HG03103 (cell line): Measurements from ENCODE around the gene BTBD17.

Experiments used
- ATAC-seq: cut with Tn5 transposase; IDR thresholded peaks from one replicate; pipeline ENCODE4 v1.9.1; 2021; ENCODE audit warnings: low read depth; ENCODE audit not compliant: unreplicated experiment

BTBD17 gene

DNA sequence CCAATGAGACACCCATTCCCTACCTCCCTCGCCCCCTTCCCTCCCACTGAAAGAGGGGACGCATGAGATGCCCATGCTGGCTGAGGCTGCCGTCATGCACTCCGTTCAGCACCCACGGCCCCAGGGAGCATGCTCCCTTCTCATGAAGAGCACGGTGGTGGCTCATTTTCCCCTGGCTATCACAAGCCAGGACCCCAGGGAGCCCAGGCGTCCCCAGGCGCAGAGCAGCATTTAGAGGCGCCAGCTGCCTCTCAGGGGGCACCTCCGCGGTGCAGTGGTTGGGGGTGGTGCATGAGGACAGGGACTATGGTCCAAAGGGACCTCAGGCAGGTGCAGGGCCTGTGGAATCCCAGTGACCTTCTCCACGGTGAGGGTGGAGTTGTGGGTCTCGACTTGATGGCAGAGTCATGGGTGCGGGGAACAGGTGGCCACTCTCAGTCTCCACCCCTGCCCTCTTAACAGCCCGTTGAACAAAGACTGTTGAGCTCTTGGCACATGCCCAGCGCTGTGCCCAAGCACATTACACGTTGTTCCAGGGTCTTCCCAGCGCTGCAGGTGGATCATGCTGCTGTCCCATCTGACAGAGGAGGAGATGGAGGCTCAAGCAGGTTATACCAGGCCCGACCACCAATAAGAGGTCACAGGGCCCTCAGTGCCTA, 22.0 kb downstream of the BTBD17 start:
- no peak for ATAC-seq

DNA sequence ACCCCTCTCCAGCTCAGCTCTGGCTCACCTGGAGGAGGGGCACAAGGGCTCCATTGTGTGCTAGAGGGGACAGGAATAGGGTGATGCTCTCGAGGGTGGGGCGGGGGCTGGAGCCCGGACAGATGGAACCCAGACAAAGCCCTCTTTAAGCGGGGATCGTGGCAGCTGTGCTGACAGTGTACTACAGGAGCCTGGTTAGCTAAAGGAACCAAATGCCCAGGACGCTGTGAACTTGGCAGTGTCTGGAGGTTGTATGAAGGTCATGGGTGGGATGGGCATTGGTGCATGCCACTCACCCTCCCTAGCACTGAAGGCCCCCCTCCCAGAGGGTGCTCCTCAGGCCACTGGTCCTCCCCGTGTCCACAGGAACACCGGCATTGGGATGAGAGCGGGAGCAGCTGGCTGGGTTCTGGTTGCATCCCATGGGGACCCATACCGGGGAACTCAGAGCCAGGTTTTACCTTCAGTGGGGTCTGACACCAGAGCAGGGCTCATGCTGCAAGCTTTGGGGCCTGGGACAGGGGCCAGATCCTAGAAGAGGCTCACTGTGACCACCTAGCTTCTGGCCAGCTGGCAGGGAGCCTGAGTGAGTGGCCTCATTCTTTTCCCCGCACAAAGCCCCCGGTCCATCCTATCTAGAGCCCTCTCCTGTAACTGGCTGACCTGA, 23.7 kb downstream of the BTBD17 start:
- no peak for ATAC-seq

DNA sequence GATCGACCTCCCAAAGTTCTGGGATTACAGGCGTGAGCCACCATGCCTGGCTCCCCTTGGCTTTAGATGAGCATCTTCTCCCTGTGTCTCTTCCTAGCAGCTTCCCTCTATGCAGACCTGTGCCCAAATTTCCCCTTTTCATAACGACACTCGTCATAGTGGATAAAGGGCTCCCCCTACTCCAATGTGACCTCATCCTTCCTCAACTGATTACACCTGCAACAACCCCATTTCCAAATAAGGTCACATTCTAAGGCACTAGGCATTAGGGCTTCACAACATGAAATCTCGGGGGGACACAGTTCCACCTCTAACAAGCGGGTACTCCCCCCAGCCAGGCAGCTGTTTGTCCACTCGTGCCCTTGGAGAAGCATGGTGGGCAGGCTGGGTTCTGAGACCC, 25.4 kb downstream of the BTBD17 start:
- ATAC-seq: no peak

DNA sequence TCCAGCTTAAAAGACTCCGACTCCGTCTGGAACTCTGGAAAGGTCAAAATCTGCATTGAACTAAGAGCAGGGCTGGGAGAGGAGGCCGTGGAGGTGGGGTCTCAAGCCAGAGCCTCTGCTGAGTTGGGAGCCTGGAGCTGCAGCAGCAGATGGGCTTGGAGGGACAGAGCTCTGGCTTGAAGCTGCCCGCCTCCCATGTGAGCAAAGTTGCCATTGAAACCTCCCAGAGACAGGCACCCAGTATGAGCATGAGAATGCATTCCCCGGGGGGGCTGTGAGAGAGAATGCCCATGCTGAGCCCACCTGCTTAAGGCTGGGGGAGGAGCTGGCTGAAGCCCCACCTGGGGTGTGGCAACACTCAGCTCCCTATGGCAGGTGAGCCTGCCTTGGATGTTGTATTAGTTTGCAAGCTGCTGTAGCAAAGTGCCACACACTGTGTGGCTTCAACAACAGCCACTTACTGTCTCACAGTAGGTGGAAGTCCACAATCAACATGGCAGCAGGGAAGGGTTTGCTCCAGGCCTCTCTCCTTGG, 26.1 kb downstream of the BTBD17 start:
- ATAC-seq: no peak

DNA sequence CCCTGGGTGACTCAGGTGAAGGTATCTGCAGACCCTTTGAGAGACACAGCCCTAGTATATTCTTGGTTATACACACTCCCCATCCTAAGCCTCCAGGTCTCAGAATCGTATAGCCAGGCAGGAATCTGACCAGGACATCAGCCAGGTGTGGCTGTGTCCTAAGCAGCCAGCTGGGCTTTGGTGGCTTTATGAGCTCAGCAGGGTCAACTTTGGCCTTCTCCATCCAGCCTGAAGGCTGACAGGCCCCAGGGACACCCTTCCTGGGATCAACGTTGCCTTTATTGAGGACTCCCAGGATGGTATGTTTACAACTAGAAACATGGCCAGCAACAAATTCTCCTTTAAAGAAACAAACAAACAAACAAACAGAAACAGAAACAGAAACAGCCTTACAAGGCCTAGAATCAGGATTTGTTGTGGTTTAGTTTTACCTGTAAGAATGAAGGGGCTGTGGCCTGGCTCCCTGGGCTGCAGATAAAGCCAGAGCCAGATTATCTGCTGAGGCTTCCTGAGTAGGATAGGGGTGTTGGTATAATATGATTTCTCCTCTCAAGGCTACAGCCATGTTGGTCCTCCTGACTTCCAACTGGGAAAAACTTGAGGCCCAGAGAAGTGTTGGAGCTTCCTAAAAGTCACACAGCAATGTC, 27.2 kb downstream of the BTBD17 start:
- no peak for ATAC-seq

DNA sequence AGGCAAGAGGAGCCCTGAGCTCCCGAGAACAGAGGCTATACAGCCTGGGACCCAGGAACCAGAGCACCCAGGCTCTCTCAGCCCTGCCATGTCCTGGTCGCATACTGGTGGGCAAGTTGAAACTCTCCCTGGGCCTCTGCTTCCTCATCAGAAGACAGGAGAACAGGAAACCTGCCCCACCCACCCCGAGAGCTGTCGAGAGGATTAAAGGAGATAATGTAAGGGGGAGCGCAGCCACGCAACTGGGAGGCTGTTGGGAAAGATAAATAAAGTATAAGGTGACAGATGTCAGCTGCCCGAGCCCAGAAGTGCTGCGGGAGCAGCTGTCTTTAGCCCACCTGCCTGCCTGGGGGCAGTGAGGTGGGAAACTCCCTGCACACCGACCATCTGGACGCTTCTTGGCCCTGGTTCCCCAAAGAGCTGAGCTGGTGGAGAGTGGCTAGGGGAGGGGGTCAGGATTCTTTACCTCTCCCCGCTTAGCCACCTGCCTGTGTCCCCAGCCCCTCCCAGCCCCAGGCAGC, 28.8 kb downstream of the BTBD17 start:
- no peak for ATAC-seq

DNA sequence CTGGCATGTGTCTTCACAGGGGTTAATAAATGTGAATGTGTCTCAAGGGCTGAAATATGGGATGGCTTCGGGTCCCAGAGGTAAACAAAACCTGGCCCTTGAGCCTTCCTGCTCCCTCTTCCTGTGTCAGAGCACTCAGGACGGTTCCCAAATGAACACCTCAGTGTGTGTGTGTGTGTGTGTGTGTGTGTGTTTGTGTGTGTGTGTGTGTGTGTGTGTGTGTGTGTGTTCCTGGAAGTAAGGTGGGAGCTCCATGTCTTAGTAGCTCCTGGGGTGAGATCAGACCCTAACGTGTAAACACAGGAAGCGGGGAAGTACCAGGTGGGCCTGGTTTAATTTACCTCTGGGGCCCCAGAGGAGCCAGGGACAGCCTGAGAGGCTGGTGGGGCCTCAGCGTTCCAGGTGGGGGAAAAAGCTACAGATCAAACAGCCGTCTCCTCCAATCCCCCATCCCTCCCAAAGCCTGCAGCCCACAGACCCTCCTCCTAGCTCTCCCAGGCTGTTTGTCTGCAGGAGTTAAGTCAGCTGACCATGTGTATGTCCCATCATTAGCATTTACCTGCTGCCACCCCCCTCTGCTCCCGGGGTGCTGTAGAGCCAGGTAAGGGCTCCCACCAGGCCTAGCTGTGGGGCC, 29.5 kb downstream of the BTBD17 start:
- ATAC-seq: no peak

DNA sequence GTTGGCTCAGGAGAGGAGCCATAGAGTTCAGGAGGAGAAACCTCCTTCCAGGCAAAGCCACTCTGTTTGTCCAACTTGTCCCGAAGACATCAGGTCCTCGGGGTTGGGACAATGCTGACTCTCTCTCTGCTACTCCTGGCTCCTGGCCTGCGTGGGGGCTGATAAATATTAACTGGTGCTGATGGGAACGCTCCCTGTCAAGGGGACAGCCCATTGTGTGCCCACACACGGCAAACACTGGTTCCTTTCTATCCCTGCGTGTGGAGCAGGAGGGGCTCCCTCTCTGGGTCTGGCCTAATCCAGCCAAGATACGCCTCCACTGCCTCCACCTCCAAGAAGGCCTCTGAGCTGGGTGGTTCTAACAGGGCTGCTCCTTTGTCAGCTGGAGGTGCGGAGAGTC, 31.2 kb downstream of the BTBD17 start:
- ATAC-seq: no peak

DNA sequence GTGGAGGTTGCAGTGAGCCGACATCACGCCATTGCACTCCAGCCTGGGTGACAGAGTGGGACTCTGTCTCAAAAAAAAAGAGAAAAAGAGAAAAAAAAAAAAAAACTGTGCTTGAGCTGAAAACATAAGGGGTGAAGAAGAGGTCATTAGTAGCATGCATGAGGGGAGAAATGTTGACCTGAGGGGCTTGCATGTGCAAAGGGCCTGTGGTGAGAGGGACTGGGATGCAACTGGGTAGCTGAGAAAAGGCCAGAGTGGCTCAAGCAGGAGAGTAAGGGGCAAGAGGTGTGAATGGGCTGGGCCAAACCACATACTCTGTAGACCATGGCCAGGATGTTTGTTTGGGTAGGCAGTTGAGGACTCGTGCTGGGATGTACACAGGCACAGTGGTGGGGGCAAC, 32.3 kb downstream of the BTBD17 start:
- ATAC-seq: no peak

DNA sequence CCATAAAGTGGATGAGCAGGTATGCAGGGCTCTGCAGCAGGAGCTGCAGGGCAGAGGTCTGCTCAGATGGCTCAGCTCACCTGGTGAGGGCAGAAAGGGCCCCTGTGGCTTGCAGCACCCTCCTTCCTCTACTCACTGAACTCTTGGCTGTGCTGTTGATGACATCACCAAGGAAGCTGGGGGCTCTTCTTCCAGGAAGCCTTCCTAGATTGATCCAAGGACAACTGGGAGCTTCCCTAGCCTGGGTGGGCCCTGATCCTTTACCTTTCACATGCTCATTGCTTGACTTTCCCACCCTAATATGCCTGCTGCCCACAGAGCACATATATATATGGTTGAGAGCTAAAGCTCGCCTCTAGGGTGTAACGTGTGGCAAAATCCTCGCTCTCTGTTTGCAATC, 33.2 kb downstream of the BTBD17 start:
- no peak for ATAC-seq

DNA sequence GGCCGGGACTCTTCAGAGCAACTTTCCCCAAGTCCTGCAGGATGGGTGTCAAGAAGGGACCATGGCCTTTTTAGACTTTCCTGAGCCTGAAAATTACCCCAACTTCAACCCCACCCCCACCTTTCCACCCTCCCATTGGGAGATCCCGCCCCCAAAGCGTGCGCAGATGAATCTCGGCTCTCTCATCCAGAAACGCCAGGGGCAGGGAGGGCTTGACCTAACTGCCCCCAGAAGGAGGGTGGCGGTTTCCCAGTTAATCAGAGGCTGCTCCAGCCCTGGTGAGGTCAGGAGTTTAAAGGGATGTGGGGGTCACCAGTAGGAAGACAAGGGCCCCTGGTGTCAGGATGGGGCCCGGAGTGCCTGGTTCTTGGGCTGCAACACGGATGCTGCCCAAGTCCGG, 35.2 kb downstream of the BTBD17 start:
- ATAC-seq: no peak

DNA sequence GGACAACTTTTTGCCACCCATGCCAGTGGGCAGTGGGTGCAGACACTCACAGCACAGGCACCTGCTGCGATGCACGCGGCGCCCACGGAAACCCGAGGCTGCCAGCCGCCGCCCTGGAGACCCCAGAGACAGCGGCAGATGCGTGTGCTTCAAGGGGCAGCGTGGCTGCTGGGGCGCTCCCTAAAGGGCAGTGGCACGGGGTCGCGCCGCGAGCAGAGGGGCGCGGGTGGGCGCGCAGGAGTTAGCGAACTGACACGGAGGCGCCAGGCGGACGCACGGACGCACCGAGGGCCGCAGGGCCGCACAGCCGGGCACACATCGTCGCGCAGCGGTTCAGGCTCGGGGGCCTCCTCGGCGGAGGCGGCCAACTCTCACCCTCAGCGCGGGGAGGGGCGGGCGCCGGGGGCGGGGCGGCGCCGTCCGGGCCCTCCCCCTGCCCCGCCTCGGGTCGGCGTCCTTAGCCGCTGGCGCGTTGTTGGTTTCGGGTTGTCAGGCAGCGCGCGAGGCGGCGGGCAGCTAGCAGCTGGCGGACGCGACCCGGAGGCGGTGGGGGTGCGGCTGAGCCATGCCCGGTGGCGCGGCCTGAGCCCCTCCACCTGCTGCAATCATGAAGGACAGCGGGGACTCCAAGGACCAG, 35.8 kb downstream of the BTBD17 start, which contains the start of gene KIF19:
KIF19 (plus strand) TSS at position 484 of the 637 bp plus-strand sequence; CDS start at position 608, 124 bp downstream.
- no peak for ATAC-seq

DNA sequence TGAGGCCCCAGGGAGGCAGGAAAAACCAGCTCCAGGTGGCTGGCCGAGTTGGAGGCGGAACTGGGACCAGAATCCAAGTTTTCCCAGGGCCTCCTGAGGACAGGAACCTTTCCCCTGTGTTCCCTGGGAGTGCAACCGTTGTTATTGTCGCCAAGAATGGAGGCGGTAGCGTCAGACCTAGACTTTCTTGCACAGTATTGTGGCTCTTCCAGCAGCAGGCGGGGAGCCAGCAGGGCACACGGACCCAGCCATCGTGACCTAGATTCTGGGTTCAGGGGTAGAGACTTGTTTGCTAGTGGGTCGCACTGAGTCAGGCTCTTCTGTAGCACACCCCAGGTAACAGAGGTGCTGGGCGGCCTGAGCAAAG, 36.3 kb downstream of the BTBD17 start:
- ATAC-seq: no peak

DNA sequence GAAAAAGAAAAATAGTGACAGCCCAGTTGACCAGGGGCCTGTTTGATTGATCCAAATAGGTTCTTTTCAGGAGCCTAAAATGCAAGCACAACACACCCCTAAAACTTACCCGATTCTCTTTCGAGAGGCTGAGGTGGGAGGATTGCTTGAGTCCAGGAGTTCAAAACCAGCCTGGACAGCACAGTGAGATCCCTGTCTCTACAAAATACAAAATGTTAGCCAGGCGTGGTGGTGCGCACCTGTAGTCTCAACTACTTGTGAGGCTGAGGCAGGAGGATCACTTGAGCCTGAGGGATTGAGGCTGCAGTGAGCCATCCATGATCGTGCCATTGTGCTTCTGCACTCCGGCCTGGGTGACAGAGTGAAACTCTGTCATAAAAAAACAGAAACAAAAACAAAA, 37.1 kb downstream of the BTBD17 start:
- no peak for ATAC-seq

DNA sequence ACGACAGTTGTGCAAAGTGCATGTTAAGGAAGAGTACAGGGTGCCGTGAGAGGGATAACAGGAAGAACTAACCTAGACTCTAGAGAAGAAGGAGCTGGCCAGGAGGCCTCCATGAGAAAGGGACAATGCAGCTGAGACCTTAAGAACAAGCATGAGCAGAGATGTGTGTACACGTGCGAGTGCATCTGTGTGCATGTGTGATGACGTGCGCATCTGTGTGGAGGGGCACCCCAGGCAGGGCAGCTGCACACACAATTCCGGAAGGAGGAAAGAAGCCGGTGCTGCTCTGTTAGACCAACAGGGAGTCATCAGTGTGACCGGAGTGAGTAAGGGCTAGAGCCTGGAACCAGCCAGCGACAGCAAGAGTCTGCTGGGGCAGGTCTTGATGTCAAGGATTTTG, 43.3 kb downstream of the BTBD17 start:
- no peak for ATAC-seq

DNA sequence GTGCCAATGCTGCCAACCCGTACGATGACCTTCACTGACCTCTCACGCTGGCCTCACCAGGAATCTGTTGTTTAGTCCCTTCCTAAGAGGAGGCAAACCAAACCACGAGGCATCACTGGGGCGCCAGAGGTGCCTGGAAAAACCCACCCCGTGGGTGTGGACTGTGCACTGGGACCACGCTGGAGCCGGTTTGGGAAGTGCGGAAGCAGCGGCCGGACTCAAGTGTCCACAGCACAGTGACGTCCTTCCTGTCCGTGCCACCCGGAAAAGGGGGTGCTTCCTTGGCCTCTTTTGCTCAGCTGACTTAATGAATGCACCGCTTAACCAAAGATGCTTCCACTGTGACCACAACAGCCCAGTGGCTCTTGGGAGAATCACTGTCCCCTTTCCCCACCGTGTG, 44.6 kb downstream of the BTBD17 start:
- no peak for ATAC-seq

DNA sequence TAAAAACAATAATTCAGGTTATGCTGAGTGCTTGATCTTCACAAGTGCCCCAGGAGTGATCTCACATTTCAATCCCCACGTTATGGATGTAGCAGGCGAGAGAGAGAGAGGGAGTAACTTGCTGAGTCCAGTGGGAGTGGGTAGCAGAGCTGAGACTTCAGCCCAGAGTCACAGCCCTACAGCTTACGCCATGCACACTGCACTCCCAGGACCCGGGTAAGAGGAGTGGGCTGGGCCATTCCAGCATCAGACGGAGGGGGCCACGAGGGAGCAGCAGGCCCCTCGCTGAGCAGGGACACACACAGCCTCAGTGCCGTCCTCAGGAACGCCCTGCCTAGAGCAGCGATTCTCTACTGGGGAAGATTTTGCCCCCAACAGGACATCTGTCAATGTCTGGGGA, 45.4 kb downstream of the BTBD17 start:
- no peak for ATAC-seq

DNA sequence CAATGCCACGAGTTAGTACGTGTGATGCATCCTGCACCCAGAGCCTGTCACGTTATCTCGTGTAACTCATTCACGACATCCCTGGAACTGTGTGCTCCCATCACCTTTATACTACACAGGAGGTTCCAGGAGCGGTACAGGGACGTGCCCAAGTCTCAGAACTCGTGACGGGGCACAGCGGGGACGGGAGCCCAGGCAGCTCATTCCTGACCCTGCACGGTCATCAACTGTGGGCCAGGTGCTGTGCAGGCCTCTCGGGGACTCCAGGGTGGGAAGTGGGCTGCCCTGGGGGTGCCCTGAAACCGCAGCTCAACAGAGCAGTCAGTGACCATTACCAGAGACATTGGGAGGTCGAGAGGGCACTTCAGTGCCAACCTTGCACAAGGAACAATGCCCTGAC, 46.8 kb downstream of the BTBD17 start:
- ATAC-seq: no peak

DNA sequence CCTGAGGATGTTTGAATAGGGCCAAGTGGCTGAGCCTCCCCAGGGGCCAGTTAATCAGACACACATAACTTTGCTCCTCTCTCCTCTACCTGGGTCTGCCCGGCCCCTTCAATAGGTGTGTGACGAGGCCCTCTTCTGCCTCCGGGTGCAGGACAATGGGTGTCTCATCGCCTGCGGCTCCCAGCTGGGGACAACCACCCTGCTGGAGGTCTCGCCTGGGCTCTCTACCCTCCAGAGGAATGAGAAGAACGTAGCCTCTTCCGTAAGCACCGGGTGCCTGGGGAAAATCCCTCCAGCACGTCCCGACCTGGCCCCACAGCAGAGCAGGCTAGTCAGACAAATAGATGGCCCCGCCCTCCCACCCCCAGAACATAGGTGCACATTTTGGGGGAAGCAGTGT, 51.8 kb downstream of the BTBD17 start:
- no peak for ATAC-seq

DNA sequence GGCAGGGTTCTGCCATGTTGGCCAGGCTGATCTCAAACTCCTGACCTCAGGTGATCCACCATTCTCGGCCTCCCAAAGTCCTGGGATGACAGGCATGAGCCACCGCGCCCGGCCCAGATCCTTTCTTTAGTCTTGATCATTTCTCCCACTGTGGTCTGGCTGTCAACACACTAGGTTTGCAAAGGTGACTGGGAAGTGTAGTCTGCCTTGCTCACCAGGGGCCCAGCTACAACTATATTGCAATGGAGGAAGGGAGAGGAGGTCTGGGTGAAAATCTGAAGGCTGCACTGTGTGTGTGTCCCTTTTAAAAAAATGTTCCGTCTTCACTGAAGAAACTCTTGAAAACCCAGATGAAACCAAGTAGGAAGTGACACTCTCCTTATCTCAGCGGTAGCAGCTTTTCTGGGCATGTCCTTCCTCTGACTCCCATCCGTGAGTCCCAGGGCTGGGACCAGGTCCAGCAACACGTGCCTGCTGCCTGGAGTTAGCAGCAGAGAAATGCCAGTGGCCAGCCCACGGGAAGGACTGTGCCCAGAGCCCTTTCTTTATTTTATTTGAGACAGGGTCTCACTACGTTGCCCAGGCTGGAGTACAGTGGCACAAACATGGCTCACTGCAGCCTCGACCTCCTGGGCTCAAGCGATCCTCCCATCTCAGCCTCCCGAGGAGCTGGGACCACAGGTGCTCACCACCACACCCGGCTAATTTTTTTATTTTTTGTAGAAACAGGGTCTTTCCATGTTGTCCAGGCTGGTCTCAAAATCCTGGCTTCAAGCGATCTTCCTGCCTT, 53.5 kb downstream of the BTBD17 start:
- ATAC-seq: no peak
